Left ventricle myocardium inferior (tissue), 1 donor: ENCODE data around the gene FBXO28. TPM values are rescaled to one million over a fixed set of nuclear protein-coding genes. Genes with fewer than 3 reads are reported as not detected.

Source experiments
- DNase-seq: peaks from one replicate; pipeline ENCODE4 v3.0.0-alpha.2; 2020
- H3K27ac ChIP-seq: fragments of 200-600 bp; replicated peaks from 2 replicates; pipeline ENCODE4 v1.8.0; 2021
- H3K27me3 ChIP-seq: fragments of 200-600 bp; 2 replicates; pipeline ENCODE4 v1.8.0; 2021; ENCODE audit warnings: low read depth
- H3K36me3 ChIP-seq: fragments of 200-600 bp; 2 replicates; pipeline ENCODE4 v1.8.0; 2021
- H3K4me1 ChIP-seq: fragments of 200-600 bp; 2 replicates; pipeline ENCODE4 v1.8.0; 2021
- H3K4me3 ChIP-seq: fragments of 200-600 bp; 2 replicates; pipeline ENCODE4 v1.8.0; 2021; ENCODE audit warnings: mild to moderate bottlenecking, moderate library complexity
- H3K9me3 ChIP-seq: fragments of 200-600 bp; replicated peaks from 2 replicates; pipeline ENCODE4 v1.8.0; 2021
- CTCF ChIP-seq: fragments of 200-600 bp; IDR thresholded peaks from 2 replicates; pipeline ENCODE4 v1.8.0; 2021; ENCODE audit warnings: antibody characterized with exemption, mild to moderate bottlenecking, borderline replicate concordance
- intact Hi-C: fragments of 100-400 bp; cut with micrococcal nuclease; formaldehyde crosslinking; loops from one replicate; pipeline ENCODE4 v1.11.0; 2022
- long read RNA-seq: library from polyadenylated mRNA; unstranded; transcript quantifications from one replicate; pipeline ENCODE4 v2.0.0, GENCODE V29; 2021
- total RNA-seq: library from RNA; stranded (reverse); fragmentation: NEBNext Ultra II Directional; extraction: Animal tissue kit (Norgen Biotek cat#: 25700); gene quantifications from one replicate; pipeline ENCODE4 v1.2.1, GENCODE V29; 2021
- donor health status: DM: no; HTN: yes; CAD: no; lungs with severe emphysema.

FBXO28 gene
- 18.8 TPM for total RNA-seq
- long read RNA-seq, full-length matches to known transcripts = 13 of 17 reads
- long read RNA-seq, partial matches to known transcripts = 0 of 17 reads
- long read RNA-seq, other reads (novel, unspliced or antisense) = 4 of 17 reads

GRCh38 chr1:224113918-224114786 is at the start of gene FBXO28:
Gene FBXO28, plus strand, starts transcription at chr1:224114111. Its CDS starts 19 bp downstream, at chr1:224114130.
- Histone ChIP-seq H3K9me3 (no peaks in the 10 kb centered on the region), H3K27ac (peak within 1 kb of the TSS; percentile 93), H3K27me3 (peaks cover 7% of the 10 kb centered on the region), H3K4me3 (peak within 1 kb of the TSS; percentile 89), H3K4me1 (peaks cover 35% of the 10 kb centered on the region), H3K36me3 (no peaks in the 10 kb centered on the region)
- no peak for TF ChIP-seq CTCF
- intact Hi-C loops = no loop called here
- DNase-seq = peak; percentile 94

GRCh38 chr1:224064150-224064549 is 49.8 kb upstream of the FBXO28 start:
- DNase-seq = no peak

GRCh38 chr1:224065455-224065854 is 48.5 kb upstream of the FBXO28 start:
- Histone ChIP-seq H3K36me3 (no peaks in the 10 kb centered on the region), H3K27ac (no peak overlapping the region), H3K9me3 (peaks cover 4% of the 10 kb centered on the region), H3K4me3 (no peak overlapping the region), H3K4me1 (no peaks in the 10 kb centered on the region), H3K27me3 (peaks cover 21% of the 10 kb centered on the region)
- TF ChIP-seq CTCF = no peak
- intact Hi-C loops = no loop called here
- DNase-seq = no peak

More at GRCh38 chr1:224064150-224064549, 49.8 kb upstream of the FBXO28 start:
- Histone ChIP-seq H3K9me3 (peaks cover 12% of the 10 kb centered on the region), H3K27me3 (peaks cover 15% of the 10 kb centered on the region), H3K4me1 (no peaks in the 10 kb centered on the region), H3K4me3 (no peak overlapping the region), H3K36me3 (no peaks in the 10 kb centered on the region), H3K27ac (no peak overlapping the region)
- intact Hi-C loops = no loop called here
- TF ChIP-seq CTCF = no peak

GRCh38 chr1:224067207-224067606 is 46.7 kb upstream of the FBXO28 start:
- Histone ChIP-seq H3K4me1 (no peaks in the 10 kb centered on the region), H3K9me3 (peaks cover 3% of the 10 kb centered on the region), H3K4me3 (no peak overlapping the region), H3K27ac (no peak overlapping the region), H3K27me3 (peaks cover 24% of the 10 kb centered on the region), H3K36me3 (no peaks in the 10 kb centered on the region)
- DNase-seq = no peak
- intact Hi-C loops = no loop called here
- no peak for TF ChIP-seq CTCF

GRCh38 chr1:224067621-224068457 is 46.1 kb upstream of the FBXO28 start:
- Histone ChIP-seq H3K36me3 (no peaks in the 10 kb centered on the region), H3K27me3 (peaks cover 22% of the 10 kb centered on the region), H3K27ac (no peak overlapping the region), H3K9me3 (peaks cover 9% of the 10 kb centered on the region), H3K4me1 (no peaks in the 10 kb centered on the region), H3K4me3 (no peak overlapping the region)
- intact Hi-C loops = no loop called here
- DNase-seq = no peak
- TF ChIP-seq CTCF = no peak
